HT1080 (cell line): ENCODE results near the gene PPP2R5D. TPM values are rescaled to one million over a fixed set of nuclear protein-coding genes. Genes with fewer than 3 reads are reported as not detected.

Experiments
- DNase-seq: peaks from one replicate; pipeline ENCODE4 v3.0.0-alpha.2; 2015; ENCODE audit warnings: low read depth
- total RNA-seq: library from RNA; depleted of rRNA; stranded (reverse); fragments of >200 nt; shearing (Covaris generic); gene quantifications from 2 replicates; pipeline ENCODE4 v1.2.3, GENCODE V29; 2014

Gene PPP2R5D
- total RNA-seq, 1 experiment from 2014 or later: 43.5 TPM

DNA sequence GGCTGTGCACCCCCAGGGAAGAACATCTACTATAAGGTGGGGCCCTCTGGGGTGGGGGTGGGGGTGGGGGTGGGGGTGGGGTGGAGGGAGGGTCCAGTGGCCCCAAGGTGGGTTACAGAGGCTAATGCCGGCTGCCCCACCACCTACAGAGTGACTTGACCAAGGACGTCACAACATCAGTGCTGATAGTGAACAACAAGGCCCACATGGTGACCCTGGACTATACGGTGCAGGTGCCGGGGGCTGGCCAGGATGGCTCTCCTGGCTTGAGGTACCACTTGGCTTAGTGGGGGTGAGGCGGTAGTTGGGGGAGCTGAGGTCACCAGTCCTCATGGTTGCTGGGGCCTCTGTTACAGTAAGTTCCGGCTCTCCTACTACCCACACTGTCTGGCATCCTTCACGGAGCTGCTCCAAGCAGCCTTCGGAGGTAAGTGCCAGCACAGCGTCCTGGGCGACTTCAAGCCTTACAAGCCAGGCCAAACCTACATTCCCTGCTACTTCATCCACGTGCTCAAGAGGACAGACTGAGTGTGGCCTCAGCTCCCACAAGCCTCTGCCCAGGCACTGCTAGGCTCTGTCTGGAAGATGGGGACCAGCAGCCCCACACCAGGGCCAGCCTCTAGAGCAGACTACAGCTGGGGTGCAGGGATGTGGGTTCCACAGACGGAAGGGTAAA, 21.1 kb upstream of the PPP2R5D start:
- DNase-seq: no peak

GRCh38 chr6:42963855-42964605, 20.3 kb upstream of the PPP2R5D start:
- peak; percentile 76 for DNase-seq

- no peak for DNase-seq
These were observed 17.8 kb upstream of the PPP2R5D start for GRCh38 chr6:42966571-42966970.

DNA sequence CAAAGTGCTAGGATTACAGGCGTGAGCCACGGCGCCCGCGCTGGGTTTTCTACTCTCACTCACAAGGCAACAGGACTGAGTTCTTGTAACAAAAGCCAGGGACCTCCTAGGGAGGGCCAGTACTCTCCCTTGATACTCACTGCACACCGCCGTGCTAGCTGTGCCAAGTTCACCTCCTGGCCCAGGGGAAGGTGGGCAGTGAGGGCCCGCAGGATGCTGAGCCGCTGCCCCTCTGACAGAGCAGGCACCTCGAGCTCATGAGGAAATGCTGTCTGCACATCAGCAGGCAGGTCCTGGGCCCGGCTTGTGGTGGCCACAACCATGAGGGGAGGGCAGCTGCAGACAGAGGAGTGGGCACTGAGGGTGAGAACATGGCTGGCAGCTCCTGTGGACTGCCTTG, 17.1 kb upstream of the PPP2R5D start:
- DNase-seq: no peak

DNA sequence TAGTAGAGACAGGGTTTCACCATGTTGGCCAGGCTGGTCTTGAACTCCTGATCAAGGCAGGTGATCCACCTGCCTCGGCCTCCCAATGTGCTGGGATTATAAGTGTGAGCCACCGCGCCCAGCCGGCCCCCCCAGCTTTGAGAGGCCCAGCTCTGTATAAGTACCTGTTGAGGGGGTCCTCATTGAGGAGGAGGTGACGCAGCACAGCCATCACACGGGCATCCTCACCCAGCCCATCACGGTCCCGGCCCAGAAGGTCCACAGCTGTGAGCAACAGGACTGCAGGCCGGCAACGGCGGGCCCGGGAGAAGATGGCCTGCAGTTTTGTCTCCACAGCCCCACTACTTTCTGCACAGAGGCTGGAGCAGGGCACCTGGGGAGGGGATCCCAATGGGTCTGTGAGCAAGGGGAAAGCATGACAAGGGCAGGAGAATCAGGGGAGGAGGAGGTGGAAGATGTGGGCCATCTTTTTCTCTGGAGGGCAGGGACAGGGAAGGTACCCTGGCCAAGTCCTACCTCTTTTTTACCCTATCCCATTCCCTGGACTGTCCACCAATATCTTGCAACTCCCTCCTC, 16.2 kb upstream of the PPP2R5D start:
- no peak for DNase-seq

DNA sequence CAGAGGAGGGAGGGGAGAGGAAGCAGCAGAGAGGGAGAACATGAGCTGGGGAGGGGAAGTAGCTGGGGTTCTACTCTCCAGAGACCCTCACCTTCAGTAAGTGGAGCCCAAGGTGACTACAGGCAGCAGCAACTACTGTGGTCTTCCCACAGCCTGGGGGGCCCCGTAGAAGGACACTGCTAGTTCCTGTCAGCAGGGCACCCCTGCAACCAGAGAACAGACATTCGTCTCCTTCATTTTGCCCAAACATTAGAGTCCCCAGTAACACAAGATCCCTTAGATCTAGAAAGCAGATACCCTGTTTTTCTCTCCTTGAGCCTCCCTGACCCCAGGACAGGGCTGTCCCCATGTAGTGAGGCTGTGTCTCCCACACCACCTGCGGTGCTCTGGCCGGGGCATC, 15.6 kb upstream of the PPP2R5D start:
- no peak for DNase-seq

DNA sequence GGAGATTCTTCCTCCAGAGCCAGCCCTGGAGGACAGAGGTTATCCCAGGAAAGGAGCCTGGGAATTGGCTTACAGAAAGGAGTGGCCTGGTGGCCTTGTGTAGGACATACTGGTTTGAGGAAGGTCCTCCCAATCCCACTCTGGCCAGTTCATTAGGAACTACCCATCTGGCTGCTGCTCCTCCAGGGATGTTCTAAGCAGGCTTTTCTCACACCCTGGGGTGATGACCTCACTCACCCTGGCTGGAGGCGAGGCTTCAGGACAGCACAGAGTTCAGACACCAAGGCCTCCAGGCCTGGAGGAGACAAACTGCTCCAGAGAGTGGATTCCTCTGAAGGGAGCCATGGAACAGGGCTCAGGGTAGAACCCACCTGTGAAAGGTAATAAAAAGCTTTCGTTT, 14.9 kb upstream of the PPP2R5D start:
- DNase-seq: no peak

DNA sequence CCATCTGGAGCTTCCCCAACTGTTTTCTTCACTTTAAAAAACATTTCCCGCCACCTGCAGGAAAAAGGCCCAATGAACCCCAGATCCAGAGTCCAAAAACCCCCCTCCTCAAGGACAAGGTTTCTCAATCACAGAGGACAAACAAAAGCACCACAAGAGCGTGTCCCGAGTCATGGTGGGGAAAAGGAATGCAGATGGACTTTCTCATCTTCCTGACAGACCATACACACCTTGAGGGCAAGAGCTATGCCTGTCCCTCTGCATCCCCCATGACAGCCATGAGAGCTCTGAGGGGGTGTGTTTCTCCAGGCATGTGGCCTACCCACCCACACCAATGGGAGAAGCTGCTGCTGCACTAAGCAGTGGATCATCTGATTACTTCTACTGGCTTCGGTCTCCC, 14.4 kb upstream of the PPP2R5D start:
- DNase-seq: no peak

- DNase-seq: peak; percentile 60
These were observed 13.3 kb upstream of the PPP2R5D start for GRCh38 chr6:42970871-42971612.

DNA sequence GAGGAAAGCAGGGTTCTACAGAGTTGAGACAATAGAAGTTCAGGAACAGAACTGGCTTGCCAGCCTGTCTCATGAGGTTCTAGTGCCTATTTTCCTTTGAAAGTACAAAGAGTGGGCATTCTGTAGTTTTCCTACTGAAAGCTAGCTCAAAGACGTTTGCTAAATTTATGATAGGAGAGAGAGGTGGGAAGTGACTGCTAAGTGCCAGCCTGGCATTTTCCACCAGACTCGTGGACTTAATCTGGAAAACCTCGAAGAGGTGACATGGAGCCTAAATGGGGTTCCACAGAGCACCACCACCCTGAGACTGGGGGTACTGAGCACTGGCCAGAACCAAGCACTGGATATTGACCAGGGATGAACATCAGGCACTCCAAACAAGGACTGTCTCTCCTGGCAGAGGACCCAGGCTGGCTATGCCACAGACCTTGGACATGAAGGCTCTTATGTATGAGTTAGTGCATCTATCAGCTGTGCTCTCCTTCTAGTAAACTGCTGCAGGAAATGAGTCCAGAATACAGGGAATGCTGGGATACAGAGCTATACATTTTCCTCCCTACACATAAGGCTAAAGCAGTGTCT, 12.5 kb upstream of the PPP2R5D start:
- DNase-seq: no peak

GRCh38 chr6:42973926-42974325, 10.4 kb upstream of the PPP2R5D start:
- no peak for DNase-seq

- no peak for DNase-seq
These were observed 9.4 kb upstream of the PPP2R5D start for GRCh38 chr6:42974919-42975505.

GRCh38 chr6:42978487-42978838, 5.9 kb upstream of the PPP2R5D start:
- DNase-seq: no peak

GRCh38 chr6:42978839-42979522, 5.4 kb upstream of the PPP2R5D start, which contains the start of gene PEX6:
PEX6 (minus strand) TSS chr6:42979181; CDS start chr6:42979150, 31 bp downstream.
- DNase-seq: peak; percentile 90

DNA sequence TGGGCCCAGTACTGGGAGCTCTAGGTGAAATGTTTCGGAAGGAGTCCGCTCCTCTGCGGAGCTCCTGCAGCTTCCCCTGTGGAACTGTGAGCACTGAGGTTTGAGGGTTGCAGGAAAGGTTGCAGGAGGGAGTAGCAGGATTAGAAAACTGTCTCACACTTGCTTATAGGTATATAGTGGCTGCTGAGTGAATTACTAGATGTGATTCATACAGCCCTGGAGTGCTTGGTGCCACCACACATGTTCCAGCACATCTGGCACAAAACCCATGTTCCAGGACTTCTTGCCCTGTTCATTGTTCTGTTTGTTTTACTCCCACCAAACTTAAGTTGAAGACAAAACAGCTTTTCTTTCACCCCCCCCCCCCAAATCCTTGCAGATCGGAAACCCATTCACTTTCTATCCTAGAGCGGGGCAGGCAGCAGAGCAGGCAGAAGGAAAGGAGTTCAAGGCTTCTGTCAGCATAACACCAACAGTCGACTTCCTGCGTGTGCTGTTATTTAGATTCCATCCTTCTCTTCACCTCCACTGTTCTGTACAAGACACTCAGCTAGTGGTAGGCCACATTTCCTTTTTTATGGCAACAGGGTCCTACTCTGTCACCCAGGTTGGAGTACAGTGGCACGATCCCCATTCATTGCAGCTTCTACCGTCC, 4.7 kb upstream of the PPP2R5D start:
- peak; percentile 48 for DNase-seq

- no peak for DNase-seq
These were observed 2.5 kb upstream of the PPP2R5D start for GRCh38 chr6:42981836-42982235.

DNA sequence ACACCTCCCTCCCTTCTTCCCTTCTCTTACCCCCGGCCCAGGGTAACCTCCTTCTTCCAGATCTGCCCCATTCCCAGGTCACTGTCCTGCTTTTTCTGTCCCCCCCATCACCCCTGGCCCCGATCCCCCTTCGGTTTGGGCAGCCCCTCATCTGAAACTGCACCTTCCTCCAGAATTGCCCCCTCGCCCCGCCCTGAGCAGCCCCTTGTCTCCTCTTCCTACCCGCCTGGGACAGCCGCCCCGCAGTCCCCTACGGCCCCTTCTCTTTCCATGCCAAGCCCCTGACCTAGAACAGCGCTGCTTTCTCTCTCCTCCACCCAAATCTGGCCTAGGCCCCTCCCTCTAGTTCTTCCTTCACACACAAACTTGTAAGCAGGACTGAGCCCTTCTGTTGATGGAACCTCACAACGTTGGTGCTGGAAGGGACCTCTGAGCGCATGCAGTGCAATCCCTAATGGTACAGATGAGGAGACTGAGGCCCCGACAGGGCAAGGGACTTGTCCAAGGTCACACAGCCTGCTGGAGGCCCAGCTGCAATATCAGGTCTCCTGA, 630 bp downstream of the PPP2R5D start:
- no peak for DNase-seq

DNA sequence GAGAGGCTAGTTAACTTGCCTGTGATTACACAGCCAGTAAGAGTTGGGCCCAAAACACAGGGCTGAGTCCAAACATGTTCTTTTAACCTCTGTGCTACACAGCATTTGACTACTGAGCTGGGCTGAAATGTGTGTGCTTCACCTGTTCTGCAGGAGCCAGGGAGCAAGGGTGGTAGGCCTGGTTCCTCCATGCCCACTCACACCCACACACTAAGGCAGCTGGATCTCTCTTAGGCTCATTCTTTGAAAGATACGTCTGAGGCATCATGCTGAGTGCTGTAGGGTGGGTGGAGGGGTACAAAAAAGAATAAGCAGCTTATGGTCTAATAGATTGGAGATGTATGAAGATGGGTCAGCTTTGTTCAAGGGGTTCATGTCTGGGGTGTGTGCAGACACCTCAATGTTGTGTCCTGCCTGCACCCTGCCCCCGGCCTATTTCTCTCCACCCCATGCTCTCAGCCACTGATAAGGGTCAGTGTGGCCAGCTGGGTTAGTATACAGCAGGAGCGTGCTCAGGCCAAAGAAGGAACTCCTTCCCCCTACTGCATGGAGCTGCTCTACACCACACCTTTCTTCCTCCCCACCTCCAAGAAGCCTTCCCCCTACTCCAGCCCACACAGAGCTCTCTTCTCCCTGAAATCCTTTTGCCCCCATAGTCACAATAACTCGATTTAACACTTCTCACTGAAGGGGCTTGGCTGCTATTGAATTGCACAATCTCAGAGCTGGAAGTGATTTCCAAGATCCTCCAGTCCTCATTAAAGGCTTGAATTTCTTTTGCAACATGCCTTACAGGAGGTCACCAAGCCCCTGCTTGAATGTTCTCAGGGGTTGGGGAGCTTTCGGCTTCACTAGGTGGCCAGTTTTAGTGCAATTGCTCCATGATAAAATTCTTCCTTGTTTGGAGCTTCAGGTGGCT, 3.4 kb downstream of the PPP2R5D start:
- no peak for DNase-seq
